Transverse colon (tissue), 3 donors: Measurements from ENCODE around the gene NTHL1.

Source experiments
- CTCF ChIP-seq, 5 experiments: fragments of 200-600 bp in 3 of 5; fragments of 450-650 bp in 2 of 5; sonication (generic) in 3 of 5; IDR thresholded peaks; 1 replicate in 2 of 5; 2 replicates in 3 of 5; pipeline ENCODE4 v1.5.1; 2016 to 2017; ENCODE audit warnings: antibody characterized with exemption in 5 of 5, inconsistent platforms in 3 of 5, mild to moderate bottlenecking in 2 of 5, moderate library complexity in 1 of 5
- POLR2A ChIP-seq: fragments of 450-650 bp; IDR thresholded peaks from one replicate; pipeline ENCODE4 v1.6.1; 2016; ENCODE audit warnings: antibody characterized with exemption, mild to moderate bottlenecking, moderate library complexity

DNA sequence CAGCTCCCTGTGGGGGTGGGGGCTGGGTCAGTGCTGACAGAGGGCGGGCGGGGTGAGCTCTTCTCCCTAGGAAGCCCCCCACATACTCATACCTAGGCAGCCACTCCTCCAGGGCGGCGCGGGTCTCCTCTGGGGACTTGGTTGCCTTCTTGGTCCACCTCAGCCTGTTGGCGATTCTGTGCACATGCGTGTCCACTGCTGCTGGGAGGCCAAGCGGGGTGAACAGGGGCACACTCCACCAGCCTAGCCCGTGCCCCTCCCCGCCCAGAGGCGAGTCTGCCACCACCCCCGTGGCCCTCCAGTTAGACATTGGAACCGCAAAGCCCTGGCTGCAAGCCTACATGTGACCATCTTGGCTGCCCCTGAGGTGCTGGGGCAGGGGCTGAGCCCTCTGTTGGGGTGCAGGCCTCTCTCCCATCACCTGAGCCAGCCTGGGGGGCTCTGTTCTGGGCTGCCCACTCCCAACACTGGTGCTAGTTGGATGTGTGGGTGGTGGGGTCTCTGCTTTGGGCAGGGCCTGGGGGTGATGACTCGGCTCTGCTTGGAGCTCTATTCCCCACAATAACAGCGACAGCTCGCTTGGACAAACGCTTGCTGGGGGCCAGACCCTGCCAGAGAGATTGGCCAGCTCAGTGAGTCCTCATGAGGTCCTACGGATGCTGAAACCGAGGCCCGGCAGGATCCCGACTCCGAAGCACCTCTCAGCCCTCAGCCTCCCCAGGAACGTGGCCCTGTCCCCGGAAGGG is 7.4 kb downstream of the NTHL1 start:
- TF ChIP-seq CTCF (IDR thresholded peaks at IDR 0.05) (no peak), POLR2A (no peak)
